Stimulated activated effector memory CD8-positive, alpha-beta T cell treated with anti-CD3 and anti-CD28 coated beads, Interleukin-12 subunit alpha, Interleukin-12 subunit beta, amount 100 ng/mL, for 72 hours (primary cell): ENCODE data around the gene FAM200B.

ENCODE experiments used
- ATAC-seq: fragments of 150-1000 bp; cut with Tn5 transposase; 2 replicates; pipeline ENCODE4 v1.10.0; 2021
- DNase-seq, 2 donors: peaks; one replicate each; pipeline ENCODE4 v3.0.0; 2021 to 2022; ENCODE audit warnings: low spot score in 2 of 2
- H3K27ac Mint-ChIP-seq: one replicate; pipeline ENCODE4 v1.8.0; 2022; ENCODE audit warnings: mild to moderate bottlenecking, mixed read lengths
- H3K36me3 Mint-ChIP-seq: one replicate; pipeline ENCODE4 v1.8.0; 2022; ENCODE audit warnings: mild to moderate bottlenecking, mixed read lengths
- H3K4me1 Mint-ChIP-seq: one replicate; pipeline ENCODE4 v1.8.0; 2022; ENCODE audit warnings: mixed read lengths
- H3K4me3 Mint-ChIP-seq: one replicate; pipeline ENCODE4 v1.8.0; 2022; ENCODE audit warnings: mild to moderate bottlenecking, mixed read lengths
- H3K9me3 Mint-ChIP-seq: one replicate; pipeline ENCODE4 v1.8.0; 2022; ENCODE audit warnings: mixed read lengths

Gene FAM200B

GRCh38 chr4:15681372-15682241, at the start of gene FAM200B:
Gene FAM200B, plus strand, starts transcription at chr4:15681827. Its CDS starts 5,151 bp downstream, at chr4:15686978.
- Mint-ChIP-seq H3K9me3 (no peaks in the 10 kb centered on the region), H3K36me3 (peaks cover 14% of the 10 kb centered on the region), H3K4me3 (peak within 1 kb of the TSS; percentile 100), H3K27ac (peak within 1 kb of the TSS; percentile 100), H3K4me1 (peaks cover 22% of the 10 kb centered on the region)
- ATAC-seq (peak; percentile 98), DNase-seq (peak; percentile 100)

- no peak for DNase-seq
- no peak overlapping the region for H3K4me3 Mint-ChIP-seq
- H3K4me1 Mint-ChIP-seq, result no peaks in the 10 kb centered on the region
- no peak overlapping the region for H3K27ac Mint-ChIP-seq
- no peak for ATAC-seq
- peaks cover 97% of the 10 kb centered on the region for H3K36me3 Mint-ChIP-seq
- no peaks in the 10 kb centered on the region for H3K9me3 Mint-ChIP-seq
Measured at GRCh38 chr4:15636818-15637217, 44.8 kb upstream of the FAM200B start.

GRCh38 chr4:15638418-15638817, 43.2 kb upstream of the FAM200B start:
- no peak for DNase-seq
- Mint-ChIP-seq H3K36me3 (peaks cover 92% of the 10 kb centered on the region), H3K4me3 (no peak overlapping the region), H3K27ac (no peak overlapping the region), H3K9me3 (no peaks in the 10 kb centered on the region), H3K4me1 (no peaks in the 10 kb centered on the region)
- no peak for ATAC-seq

- DNase-seq (no peak), ATAC-seq (peak; percentile 71)
- no peaks in the 10 kb centered on the region for H3K9me3 Mint-ChIP-seq
- peaks cover 47% of the 10 kb centered on the region for H3K4me1 Mint-ChIP-seq
- H3K4me3 Mint-ChIP-seq, result no peak overlapping the region
- no peak overlapping the region for H3K27ac Mint-ChIP-seq
- H3K36me3 Mint-ChIP-seq, result peaks cover 9% of the 10 kb centered on the region
Measured at GRCh38 chr4:15648600-15648999, 33.0 kb upstream of the FAM200B start.

GRCh38 chr4:15649914-15650545, 31.6 kb upstream of the FAM200B start:
- peak overlapping the region; percentile 15 for H3K4me3 Mint-ChIP-seq

GRCh38 chr4:15651676-15652075, 30.0 kb upstream of the FAM200B start:
- no peak for DNase-seq
- Mint-ChIP-seq H3K9me3 (no peaks in the 10 kb centered on the region), H3K4me1 (peaks cover 57% of the 10 kb centered on the region), H3K4me3 (peak overlapping the region; percentile 13), H3K36me3 (peaks cover 22% of the 10 kb centered on the region), H3K27ac (peak overlapping the region; percentile 9)
- ATAC-seq, result no peak

More at GRCh38 chr4:15649914-15650545, 31.6 kb upstream of the FAM200B start:
- DNase-seq, result peak; percentile 15 to 61
- ATAC-seq, result peak; percentile 74
- no peak overlapping the region for H3K27ac Mint-ChIP-seq
- peaks cover 48% of the 10 kb centered on the region for H3K4me1 Mint-ChIP-seq
- peaks cover 16% of the 10 kb centered on the region for H3K36me3 Mint-ChIP-seq
- no peaks in the 10 kb centered on the region for H3K9me3 Mint-ChIP-seq

- Mint-ChIP-seq H3K27ac (peak overlapping the region; percentile 9), H3K4me1 (peaks cover 57% of the 10 kb centered on the region), H3K9me3 (no peaks in the 10 kb centered on the region), H3K4me3 (peak overlapping the region; percentile 13), H3K36me3 (peaks cover 22% of the 10 kb centered on the region)
- no peak for DNase-seq
- no peak for ATAC-seq
Measured at GRCh38 chr4:15652191-15652590, 29.4 kb upstream of the FAM200B start.

- Mint-ChIP-seq H3K36me3 (peaks cover 22% of the 10 kb centered on the region), H3K4me3 (peak overlapping the region; percentile 96), H3K27ac (no peak overlapping the region), H3K9me3 (no peaks in the 10 kb centered on the region), H3K4me1 (peaks cover 57% of the 10 kb centered on the region)
- DNase-seq, result no peak
- ATAC-seq, result no peak
Measured at GRCh38 chr4:15652841-15653240, 28.8 kb upstream of the FAM200B start.

GRCh38 chr4:15653420-15653819, 28.2 kb upstream of the FAM200B start:
- DNase-seq (no peak), ATAC-seq (no peak)
- peaks cover 22% of the 10 kb centered on the region for H3K36me3 Mint-ChIP-seq
- H3K9me3 Mint-ChIP-seq, result no peaks in the 10 kb centered on the region
- peak overlapping the region; percentile 96 for H3K4me3 Mint-ChIP-seq
- H3K4me1 Mint-ChIP-seq, result peaks cover 54% of the 10 kb centered on the region
- H3K27ac Mint-ChIP-seq, result peak overlapping the region; percentile 95

GRCh38 chr4:15653864-15654592, 27.6 kb upstream of the FAM200B start:
- DNase-seq, result no peak

GRCh38 chr4:15654593-15655222, 26.9 kb upstream of the FAM200B start:
- H3K9me3 Mint-ChIP-seq, result no peaks in the 10 kb centered on the region
- peak; percentile 72 for ATAC-seq
- H3K36me3 Mint-ChIP-seq, result peaks cover 22% of the 10 kb centered on the region
- peak overlapping the region; percentile 96 for H3K4me3 Mint-ChIP-seq
- peaks cover 48% of the 10 kb centered on the region for H3K4me1 Mint-ChIP-seq
- H3K27ac Mint-ChIP-seq, result peak overlapping the region; percentile 95
- DNase-seq, result peak in 1 of 2 donors; percentile 75

More at GRCh38 chr4:15653864-15654592, 27.6 kb upstream of the FAM200B start:
- Mint-ChIP-seq H3K27ac (peak overlapping the region; percentile 95), H3K36me3 (peaks cover 22% of the 10 kb centered on the region), H3K9me3 (no peaks in the 10 kb centered on the region), H3K4me1 (peaks cover 50% of the 10 kb centered on the region), H3K4me3 (peak overlapping the region; percentile 96)
- no peak for ATAC-seq

GRCh38 chr4:15655223-15656037, 26.2 kb upstream of the FAM200B start, which contains the start of gene FBXL5:
Gene FBXL5, minus strand, starts transcription at chr4:15655357. Its CDS starts 70 bp downstream, at chr4:15655287.
- peak; percentile 89 for ATAC-seq
- Mint-ChIP-seq H3K4me3 (peak within 1 kb of the TSS; percentile 96), H3K9me3 (no peaks in the 10 kb centered on the region), H3K4me1 (peaks cover 41% of the 10 kb centered on the region), H3K27ac (peak within 1 kb of the TSS; percentile 95), H3K36me3 (peaks cover 21% of the 10 kb centered on the region)
- DNase-seq, result peak; percentile 82 to 90

- Mint-ChIP-seq H3K9me3 (no peaks in the 10 kb centered on the region), H3K27ac (peak overlapping the region; percentile 95), H3K4me1 (peaks cover 34% of the 10 kb centered on the region), H3K4me3 (peak overlapping the region; percentile 96), H3K36me3 (peaks cover 15% of the 10 kb centered on the region)
- DNase-seq, result no peak
- no peak for ATAC-seq
Measured at GRCh38 chr4:15656038-15656470, 25.6 kb upstream of the FAM200B start.

- peaks cover 13% of the 10 kb centered on the region for H3K36me3 Mint-ChIP-seq
- H3K4me3 Mint-ChIP-seq, result no peak overlapping the region
- no peaks in the 10 kb centered on the region for H3K9me3 Mint-ChIP-seq
- ATAC-seq, result no peak
- H3K4me1 Mint-ChIP-seq, result peaks cover 23% of the 10 kb centered on the region
- H3K27ac Mint-ChIP-seq, result no peak overlapping the region
- no peak for DNase-seq
Measured at GRCh38 chr4:15657366-15657765, 24.3 kb upstream of the FAM200B start.
